ENCODE results near the gene PRDM11. TPM values are rescaled to one million over a fixed set of nuclear protein-coding genes. Genes with fewer than 3 reads are reported as not detected.

PRDM11 gene
- total RNA-seq, 1 experiment from 2014 or later, result 4.0 TPM

- DNase-seq (ENCODE audit: unreplicated experiment), result peak; percentile 96
- Mint-ChIP-seq H3K4me3 (ENCODE audit: unreplicated experiment) (peak overlapping the region; percentile 85), H3K9me3 (ENCODE audit: unreplicated experiment) (no peaks in the 10 kb centered on the region), H3K27me3 (ENCODE audit: insufficient read depth, unreplicated experiment) (no peaks in the 10 kb centered on the region), H3K4me1 (ENCODE audit: insufficient read depth, unreplicated experiment) (peaks cover 11% of the 10 kb centered on the region), H3K36me3 (ENCODE audit: insufficient read depth, unreplicated experiment) (no peaks in the 10 kb centered on the region), H3K27ac (ENCODE audit: low read depth, unreplicated experiment) (peak overlapping the region; percentile 96)
- TF ChIP-seq, protein P1, sequence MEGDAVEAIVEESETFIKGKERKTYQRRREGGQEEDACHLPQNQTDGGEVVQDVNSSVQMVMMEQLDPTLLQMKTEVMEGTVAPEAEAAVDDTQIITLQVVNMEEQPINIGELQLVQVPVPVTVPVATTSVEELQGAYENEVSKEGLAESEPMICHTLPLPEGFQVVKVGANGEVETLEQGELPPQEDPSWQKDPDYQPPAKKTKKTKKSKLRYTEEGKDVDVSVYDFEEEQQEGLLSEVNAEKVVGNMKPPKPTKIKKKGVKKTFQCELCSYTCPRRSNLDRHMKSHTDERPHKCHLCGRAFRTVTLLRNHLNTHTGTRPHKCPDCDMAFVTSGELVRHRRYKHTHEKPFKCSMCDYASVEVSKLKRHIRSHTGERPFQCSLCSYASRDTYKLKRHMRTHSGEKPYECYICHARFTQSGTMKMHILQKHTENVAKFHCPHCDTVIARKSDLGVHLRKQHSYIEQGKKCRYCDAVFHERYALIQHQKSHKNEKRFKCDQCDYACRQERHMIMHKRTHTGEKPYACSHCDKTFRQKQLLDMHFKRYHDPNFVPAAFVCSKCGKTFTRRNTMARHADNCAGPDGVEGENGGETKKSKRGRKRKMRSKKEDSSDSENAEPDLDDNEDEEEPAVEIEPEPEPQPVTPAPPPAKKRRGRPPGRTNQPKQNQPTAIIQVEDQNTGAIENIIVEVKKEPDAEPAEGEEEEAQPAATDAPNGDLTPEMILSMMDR (IDR thresholded peaks at IDR 0.05; ENCODE audit: unreplicated experiment), result no peak
- ChIA-PET CTCF (no interaction called here), POLR2A (interaction anchor here (1.0 kb wide), 1 partner anchor 11 kb away, joined by 6 read pairs; no protein-coding TSS in a partner anchor)
- intact Hi-C loops (cut with micrococcal nuclease), result loop anchor here (1.0 kb wide), 1 partner anchor 34 kb away; no protein-coding TSS in a partner anchor
- no TSS peak for BruUV-seq (replicated peaks)
These were observed 734 bp downstream of the PRDM11 start for GRCh38 chr11:45147017-45147728.

DNA sequence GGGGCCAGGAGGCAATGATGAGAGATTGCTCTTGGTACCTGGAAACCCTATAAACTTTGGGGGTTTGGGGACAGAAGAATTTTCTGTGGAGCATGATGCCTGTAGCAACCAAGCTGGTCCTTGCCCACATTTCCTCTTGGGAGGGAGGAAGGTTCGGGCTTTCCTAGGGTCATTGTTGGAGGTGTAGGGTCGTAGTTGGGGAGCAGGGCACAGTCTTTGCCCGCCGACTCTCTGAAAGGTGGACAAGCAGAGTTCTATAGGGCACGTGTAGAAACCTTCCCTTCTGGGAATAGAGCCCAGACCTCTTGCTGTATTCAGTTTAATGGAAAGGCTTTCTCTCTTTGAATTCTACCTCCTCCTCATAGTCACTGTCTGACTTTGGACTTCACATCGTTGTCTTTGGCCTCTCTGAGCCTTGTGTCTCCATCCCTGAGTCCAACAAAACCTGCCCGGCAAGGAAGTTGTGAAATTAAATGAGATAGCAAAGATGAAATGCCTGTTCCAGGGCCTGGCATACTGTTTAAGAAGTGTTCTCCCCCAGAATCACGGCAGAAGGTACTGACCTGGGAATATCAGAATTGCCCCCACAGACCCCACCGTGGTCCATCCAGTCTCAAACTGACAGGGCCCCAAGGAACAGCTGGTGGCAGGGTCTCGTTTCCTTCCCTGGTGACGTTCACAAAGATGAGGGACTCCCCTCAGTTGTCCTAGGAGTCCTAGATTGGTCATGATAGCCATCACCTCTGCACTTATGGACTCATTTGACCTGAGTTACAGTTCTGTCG, 1.6 kb downstream of the PRDM11 start:
- H3K4me3 Mint-ChIP-seq (ENCODE audit: unreplicated experiment), result peak overlapping the region; percentile 85
- TF ChIP-seq, protein P1 (IDR thresholded peaks at IDR 0.05; ENCODE audit: unreplicated experiment), result no peak
- H3K27me3 Mint-ChIP-seq (ENCODE audit: insufficient read depth, unreplicated experiment), result no peaks in the 10 kb centered on the region
- BruUV-seq (replicated peaks), result no TSS peak
- no peaks in the 10 kb centered on the region for H3K36me3 Mint-ChIP-seq (ENCODE audit: insufficient read depth, unreplicated experiment)
- H3K4me1 Mint-ChIP-seq (ENCODE audit: insufficient read depth, unreplicated experiment), result peaks cover 13% of the 10 kb centered on the region
- H3K27ac Mint-ChIP-seq (ENCODE audit: low read depth, unreplicated experiment), result peak overlapping the region; percentile 96
- ChIA-PET CTCF (interaction anchor here (0.7 kb wide), 1 partner anchor 799 kb away, joined by 3 read pairs; no protein-coding TSS in a partner anchor), POLR2A (interaction anchor here (0.7 kb wide), 1 partner anchor 14 kb away, joined by 3 read pairs; no protein-coding TSS in a partner anchor)
- DNase-seq (ENCODE audit: unreplicated experiment), result no peak
- no peaks in the 10 kb centered on the region for H3K9me3 Mint-ChIP-seq (ENCODE audit: unreplicated experiment)
- intact Hi-C loops (cut with micrococcal nuclease), result loop anchor here (1.0 kb wide), 1 partner anchor 33 kb away; no protein-coding TSS in a partner anchor

DNA sequence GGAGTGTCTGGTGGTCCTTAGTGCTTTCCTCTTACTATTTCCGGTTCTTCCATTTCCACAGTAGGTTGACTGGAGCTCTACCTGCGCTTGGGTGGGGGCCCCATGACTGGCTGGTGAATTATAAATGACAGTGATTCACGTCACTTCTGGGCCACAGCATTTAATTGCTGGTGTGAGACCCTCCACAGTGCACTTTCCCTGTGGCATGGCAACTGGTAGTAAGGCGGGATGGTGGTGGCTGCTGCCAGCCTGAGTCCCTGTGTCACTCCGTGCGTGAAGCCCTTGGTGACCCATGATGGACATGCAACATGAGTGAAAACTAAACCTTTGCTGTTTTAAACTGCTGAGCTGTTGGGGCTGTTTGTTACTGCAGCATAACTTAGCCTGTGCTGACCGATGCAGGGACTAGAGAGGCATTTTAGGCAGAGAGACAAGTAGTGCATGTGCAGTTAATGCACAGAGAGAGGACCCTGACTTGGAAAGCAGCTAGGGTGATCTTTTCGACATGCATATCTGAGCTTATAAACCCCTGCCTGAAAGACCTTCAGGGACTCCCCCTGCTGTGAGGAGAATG, 3.1 kb downstream of the PRDM11 start:
- no peaks in the 10 kb centered on the region for H3K36me3 Mint-ChIP-seq (ENCODE audit: insufficient read depth, unreplicated experiment)
- no peak overlapping the region for H3K4me3 Mint-ChIP-seq (ENCODE audit: unreplicated experiment)
- intact Hi-C loops (cut with micrococcal nuclease), result no loop called here
- peaks cover 13% of the 10 kb centered on the region for H3K4me1 Mint-ChIP-seq (ENCODE audit: insufficient read depth, unreplicated experiment)
- no peak overlapping the region for H3K27ac Mint-ChIP-seq (ENCODE audit: low read depth, unreplicated experiment)
- ChIA-PET POLR2A (interaction anchor here (1.0 kb wide), 1 partner anchor 22 kb away, joined by 3 read pairs; no protein-coding TSS in a partner anchor), CTCF (interaction anchor here (1.2 to 1.3 kb wide), 2 partner anchors 39 to 134 kb away, joined by 3 to 4 read pairs; no protein-coding TSS in a partner anchor)
- BruUV-seq (replicated peaks), result no TSS peak
- no peak for DNase-seq (ENCODE audit: unreplicated experiment)
- H3K27me3 Mint-ChIP-seq (ENCODE audit: insufficient read depth, unreplicated experiment), result no peaks in the 10 kb centered on the region
- no peaks in the 10 kb centered on the region for H3K9me3 Mint-ChIP-seq (ENCODE audit: unreplicated experiment)
- TF ChIP-seq, protein P1 (IDR thresholded peaks at IDR 0.05; ENCODE audit: unreplicated experiment), result no peak

Data from MCF 10A (cell line).